Mucosa of rectum (tissue), 2 donors: ENCODE results near the gene KIF18B.

Experiments
- H3K27ac ChIP-seq, 2 donors: one replicate each; pipeline ENCODE4 v1.7.0; 2013; ENCODE audit warnings: inconsistent platforms in 2 of 2, low read depth in 2 of 2, low read length in 2 of 2
- H3K27me3 ChIP-seq, 2 donors: one replicate each; pipeline ENCODE4 v1.7.0; 2013; ENCODE audit warnings: low read length in 2 of 2; ENCODE audit not compliant: control insufficient read depth in 2 of 2, insufficient read depth in 2 of 2
- H3K36me3 ChIP-seq, 2 donors: one replicate each; pipeline ENCODE4 v1.7.0; 2013; ENCODE audit warnings: low read length in 2 of 2; ENCODE audit not compliant: control insufficient read depth in 2 of 2, insufficient read depth in 2 of 2
- H3K4me1 ChIP-seq, 2 donors: one replicate each; pipeline ENCODE4 v1.7.0; 2013; ENCODE audit warnings: low read length in 2 of 2, mild to moderate bottlenecking in 1 of 2; ENCODE audit not compliant: control insufficient read depth in 2 of 2, insufficient read depth in 2 of 2
- H3K4me3 ChIP-seq, 2 donors: one replicate each; pipeline ENCODE4 v1.7.0; 2013; ENCODE audit warnings: low read length in 2 of 2
- H3K9ac ChIP-seq, 2 donors: one replicate each; pipeline ENCODE4 v1.7.0; 2013; ENCODE audit warnings: low read length in 2 of 2, low read depth in 1 of 2, mild to moderate bottlenecking in 1 of 2
- H3K9me3 ChIP-seq, 2 donors: one replicate each; pipeline ENCODE4 v1.7.0; 2013; ENCODE audit warnings: low read length in 2 of 2; ENCODE audit not compliant: control insufficient read depth in 2 of 2
- donor health status: healthy.
- donor health status: Normal muscosa, but diverticular disease.

Gene KIF18B

DNA sequence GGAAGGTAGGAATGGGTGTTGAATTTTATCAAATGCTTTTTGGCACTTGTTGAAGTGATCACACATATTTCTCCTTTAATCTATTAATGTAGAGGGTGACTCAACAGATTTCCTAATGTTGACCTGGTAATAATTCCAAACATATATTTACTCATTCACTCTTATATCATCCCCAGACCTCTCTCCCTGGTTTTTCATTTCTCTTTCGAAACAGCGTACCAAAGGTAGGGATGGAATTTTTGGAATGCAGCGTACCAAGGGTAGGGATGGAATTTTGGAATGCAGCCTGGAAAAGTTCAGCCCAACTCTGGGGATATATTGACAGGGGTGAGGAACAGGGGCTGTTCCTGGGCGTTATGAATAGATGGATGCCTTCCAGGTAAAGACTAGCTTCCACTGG lies 7.3 kb downstream of the KIF18B start:
- H3K27ac ChIP-seq: no peak overlapping the region
- H3K9ac ChIP-seq: no peak overlapping the region
- H3K9me3 ChIP-seq: no peaks in the 10 kb centered on the region
- H3K4me1 ChIP-seq: no peaks in the 10 kb centered on the region
- H3K36me3 ChIP-seq: no peaks in the 10 kb centered on the region
- H3K4me3 ChIP-seq: no peak overlapping the region
- no peaks in the 10 kb centered on the region for H3K27me3 ChIP-seq

DNA sequence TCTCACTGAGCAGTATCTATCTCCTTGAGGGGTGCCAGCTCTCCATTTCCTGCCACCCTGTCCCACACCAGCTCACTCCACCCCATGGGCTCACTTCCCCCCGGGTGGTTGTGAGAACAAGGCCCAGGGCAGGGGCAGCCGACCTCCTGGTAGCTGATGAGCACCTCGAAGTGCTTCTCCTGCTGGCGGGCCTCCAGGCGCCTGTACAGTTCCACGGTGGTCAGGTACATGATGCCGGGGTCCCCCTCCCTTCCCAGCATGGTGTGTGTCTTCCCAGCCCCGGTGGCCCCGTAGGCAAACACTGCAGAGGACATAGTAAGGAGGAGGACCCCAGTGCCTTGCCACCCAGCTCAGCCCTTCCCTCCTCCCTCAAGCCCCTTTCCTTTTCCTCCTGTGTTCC lies 12.5 kb downstream of the KIF18B start:
- Histone ChIP-seq H3K9me3 (no peaks in the 10 kb centered on the region), H3K36me3 (no peaks in the 10 kb centered on the region), H3K9ac (no peak overlapping the region), H3K27me3 (no peaks in the 10 kb centered on the region), H3K27ac (no peak overlapping the region), H3K4me3 (no peak overlapping the region), H3K4me1 (no peaks in the 10 kb centered on the region)

DNA sequence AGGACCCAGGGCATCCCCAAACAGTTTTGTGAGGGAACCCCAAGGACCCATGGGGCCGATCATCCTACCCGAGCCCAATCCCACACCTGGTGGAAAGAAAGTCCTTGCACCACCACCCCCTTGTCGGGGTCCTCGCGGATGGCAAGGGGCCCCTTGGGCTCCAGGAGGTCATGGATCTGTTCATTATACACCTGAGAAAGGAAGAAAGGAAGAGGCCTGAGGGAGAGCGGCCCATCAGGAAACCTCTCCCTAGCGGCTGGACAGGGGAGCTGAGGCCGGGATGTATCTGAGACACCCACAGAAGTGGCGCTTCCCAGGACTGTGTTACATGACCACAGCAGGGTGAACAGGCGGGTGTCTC lies 12.8 kb downstream of the KIF18B start:
- no peak overlapping the region for H3K4me3 ChIP-seq
- H3K27ac ChIP-seq: no peak overlapping the region
- no peaks in the 10 kb centered on the region for H3K4me1 ChIP-seq
- H3K27me3 ChIP-seq: no peaks in the 10 kb centered on the region
- no peaks in the 10 kb centered on the region for H3K36me3 ChIP-seq
- H3K9me3 ChIP-seq: no peaks in the 10 kb centered on the region
- H3K9ac ChIP-seq: no peak overlapping the region

DNA sequence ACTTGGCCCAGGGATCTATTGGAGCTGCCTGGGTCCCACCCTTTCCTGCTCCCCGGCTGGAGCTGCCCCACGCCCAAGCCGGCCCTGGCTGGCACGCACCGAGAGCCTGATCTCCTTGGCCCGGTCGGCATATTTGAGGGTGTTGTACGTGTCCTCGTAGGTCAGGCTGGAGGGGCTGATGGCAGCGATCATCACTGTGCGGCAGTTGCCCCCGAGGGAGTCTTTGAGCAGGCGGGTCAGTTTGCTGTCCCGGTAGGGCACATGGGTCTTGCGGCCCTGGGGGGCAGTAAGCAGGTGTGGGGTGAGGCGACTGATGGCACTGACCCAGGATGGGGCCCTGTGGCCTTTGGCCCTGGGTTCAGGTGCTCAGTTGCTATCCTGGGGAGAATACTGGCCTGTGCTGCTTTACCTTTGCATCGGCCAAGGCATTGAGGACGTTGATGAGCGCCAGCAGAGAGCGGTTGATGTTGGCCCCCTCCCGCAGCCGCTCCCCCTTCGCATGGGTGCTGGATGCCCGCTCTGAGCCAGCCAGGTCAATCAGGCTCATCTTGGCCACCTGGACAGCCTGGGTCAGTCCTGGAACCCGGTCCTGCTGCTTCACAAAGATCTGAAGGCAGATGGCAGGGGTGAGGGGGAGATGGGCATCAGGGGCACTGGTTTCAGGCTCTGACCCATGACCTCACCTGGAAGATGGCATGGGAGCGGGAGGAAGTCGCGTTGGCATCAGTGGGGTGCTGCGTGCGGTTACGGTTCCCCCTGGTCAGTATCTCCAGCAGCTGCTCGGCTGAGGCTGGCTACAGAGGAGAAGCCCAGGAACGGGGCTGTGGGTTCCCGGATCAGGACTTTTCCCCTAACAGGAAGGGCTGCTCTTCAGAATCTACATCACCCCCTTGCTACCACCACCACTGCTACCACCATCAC lies 13.5 kb downstream of the KIF18B start:
- Histone ChIP-seq H3K9ac (no peak overlapping the region), H3K9me3 (no peaks in the 10 kb centered on the region), H3K27me3 (no peaks in the 10 kb centered on the region), H3K27ac (no peak overlapping the region), H3K36me3 (peaks cover 0 to 1% of the 10 kb centered on the region in 2 donors), H3K4me1 (no peaks in the 10 kb centered on the region), H3K4me3 (no peak overlapping the region)

DNA sequence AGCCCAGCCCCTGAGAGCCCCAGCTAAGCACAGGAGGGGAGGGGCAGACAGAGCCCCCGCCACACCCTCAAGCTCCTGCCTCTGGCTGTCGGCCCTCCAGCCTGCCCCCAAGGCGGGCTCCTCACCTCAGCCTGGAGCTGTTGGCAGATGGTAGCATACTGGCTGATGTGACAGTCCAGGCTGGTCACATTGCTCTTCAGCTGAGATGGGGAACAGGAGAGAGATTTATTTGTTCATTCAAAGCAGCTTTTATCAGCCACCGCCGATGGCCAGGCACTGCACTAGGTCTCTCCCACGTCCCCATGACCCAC lies 14.8 kb downstream of the KIF18B start:
- H3K27ac ChIP-seq: no peak overlapping the region
- no peak overlapping the region for H3K9ac ChIP-seq
- no peaks in the 10 kb centered on the region for H3K27me3 ChIP-seq
- H3K36me3 ChIP-seq: peaks cover 0 to 3% of the 10 kb centered on the region in 2 donors
- H3K4me1 ChIP-seq: no peaks in the 10 kb centered on the region
- H3K4me3 ChIP-seq: no peak overlapping the region
- no peaks in the 10 kb centered on the region for H3K9me3 ChIP-seq

DNA sequence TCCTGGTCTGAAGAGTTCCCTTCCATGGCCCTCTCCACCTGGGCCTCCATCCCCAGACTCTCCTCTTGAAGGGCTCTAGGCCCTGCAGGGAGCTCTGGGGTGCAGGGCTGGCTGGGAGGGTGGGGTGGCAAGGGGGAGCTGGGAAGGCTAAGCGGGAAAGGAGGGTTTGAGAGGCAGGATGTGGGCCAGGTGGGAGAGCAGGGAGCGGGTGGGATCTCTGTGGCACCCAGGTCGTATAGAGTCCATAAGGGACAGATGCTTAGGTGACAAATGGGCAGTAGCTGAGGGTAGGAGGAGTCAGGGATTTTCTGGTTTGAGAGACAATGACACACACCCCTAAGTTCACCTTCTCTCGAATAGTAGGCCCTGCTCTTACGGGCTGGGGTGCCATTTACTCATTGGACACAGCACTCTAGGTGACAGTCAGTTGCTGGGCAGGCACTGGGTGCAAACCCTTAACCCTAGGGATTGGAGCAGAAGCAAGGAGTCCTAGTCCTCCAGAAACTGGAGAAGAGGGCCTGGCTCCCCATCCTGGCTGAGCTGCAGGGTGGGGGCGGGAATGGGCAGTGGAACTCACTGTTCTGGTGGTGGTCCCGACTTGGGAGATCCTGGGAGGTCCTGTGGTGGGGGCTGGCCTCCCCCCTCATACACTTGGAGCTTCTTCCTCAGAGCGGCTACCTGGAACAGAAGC lies 15.3 kb downstream of the KIF18B start:
- Histone ChIP-seq H3K4me3 (no peak overlapping the region), H3K27me3 (no peaks in the 10 kb centered on the region), H3K9me3 (no peaks in the 10 kb centered on the region), H3K27ac (no peak overlapping the region), H3K36me3 (peaks cover 0 to 3% of the 10 kb centered on the region in 2 donors), H3K4me1 (no peaks in the 10 kb centered on the region), H3K9ac (no peak overlapping the region)

DNA sequence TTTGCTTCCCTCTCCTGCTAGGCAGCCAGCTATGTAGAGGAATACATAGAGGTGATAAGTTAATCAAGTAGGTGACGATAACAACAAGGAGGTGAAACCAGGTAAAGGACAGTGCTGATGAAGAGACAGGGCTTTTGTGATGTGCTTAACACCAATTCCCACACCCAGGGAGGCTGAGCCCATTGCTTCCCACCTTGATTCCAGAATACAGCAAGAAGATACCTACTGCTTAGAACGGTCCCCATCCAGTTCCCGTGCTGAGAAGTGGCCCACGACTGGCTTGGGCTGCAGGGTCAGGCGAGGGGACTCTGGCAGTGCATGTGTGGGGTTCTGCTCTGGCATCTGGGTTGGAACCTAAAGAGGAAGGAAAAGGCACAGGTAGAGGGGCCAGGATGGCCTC lies 16.2 kb downstream of the KIF18B start:
- no peaks in the 10 kb centered on the region for H3K9me3 ChIP-seq
- peaks cover 0 to 3% of the 10 kb centered on the region in 2 donors for H3K36me3 ChIP-seq
- no peak overlapping the region for H3K27ac ChIP-seq
- no peak overlapping the region for H3K4me3 ChIP-seq
- H3K9ac ChIP-seq: no peak overlapping the region
- no peaks in the 10 kb centered on the region for H3K27me3 ChIP-seq
- H3K4me1 ChIP-seq: no peaks in the 10 kb centered on the region

DNA sequence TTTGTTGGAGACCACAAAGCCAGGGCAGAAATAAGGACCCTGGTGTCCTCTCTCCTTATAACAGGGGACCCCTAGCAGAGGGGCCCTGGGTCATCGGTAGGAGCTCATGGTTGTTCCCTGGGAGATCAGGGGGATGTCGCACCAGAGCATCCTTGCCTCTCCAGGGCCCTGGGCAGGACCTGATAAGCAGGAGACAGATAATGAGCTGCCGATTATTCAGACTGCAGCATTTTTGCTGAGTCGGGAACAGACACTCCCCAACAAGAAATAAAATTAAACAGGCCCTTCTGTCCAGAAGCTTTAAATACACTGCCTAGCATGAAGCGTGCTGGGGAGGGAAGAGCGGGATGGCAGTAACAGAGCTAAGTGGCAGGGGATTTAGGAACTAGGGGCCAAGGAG lies 16.9 kb downstream of the KIF18B start:
- Histone ChIP-seq H3K27me3 (no peaks in the 10 kb centered on the region), H3K9me3 (no peaks in the 10 kb centered on the region), H3K9ac (no peak overlapping the region), H3K4me3 (no peak overlapping the region), H3K27ac (no peak overlapping the region), H3K4me1 (no peaks in the 10 kb centered on the region), H3K36me3 (peaks cover 0 to 3% of the 10 kb centered on the region in 2 donors)

DNA sequence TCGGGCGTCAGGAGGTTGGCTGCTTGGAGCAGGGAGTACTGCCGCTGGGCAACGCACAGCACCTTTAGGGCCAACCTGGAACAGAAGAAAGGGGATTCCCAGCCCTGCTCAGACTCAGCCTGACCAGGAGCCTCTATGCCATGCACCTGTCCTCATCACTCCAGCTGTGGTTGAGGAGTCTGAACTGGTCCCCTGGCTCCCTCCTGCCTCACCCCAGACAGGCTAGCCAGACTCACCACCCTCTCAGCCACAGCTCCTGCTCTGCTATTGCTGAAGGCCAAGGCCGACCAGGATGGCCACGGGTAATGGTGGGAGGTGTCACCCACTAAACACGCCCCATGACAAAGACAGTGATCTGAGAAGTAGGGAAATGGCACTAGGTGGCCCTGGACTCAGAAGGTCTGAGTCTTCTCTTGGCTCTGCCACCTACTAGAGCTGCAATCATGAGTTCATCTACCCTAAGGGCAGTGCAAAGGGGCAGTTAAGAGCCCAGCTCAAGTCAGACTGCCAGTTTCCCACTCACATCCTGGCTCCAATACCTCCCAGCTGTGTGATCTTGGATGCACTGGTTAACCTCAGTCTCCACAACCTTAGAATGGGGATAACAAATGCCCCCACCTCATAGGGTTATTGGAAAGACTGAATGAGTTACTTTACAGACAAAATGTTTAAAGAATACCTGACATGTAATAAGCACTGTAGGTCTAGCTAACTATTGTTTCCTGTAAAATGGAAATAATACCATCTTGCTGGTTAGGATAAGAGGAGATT lies 18.4 kb downstream of the KIF18B start:
- peaks cover 0 to 3% of the 10 kb centered on the region in 2 donors for H3K36me3 ChIP-seq
- H3K4me3 ChIP-seq: no peak overlapping the region
- H3K27ac ChIP-seq: no peak overlapping the region
- no peaks in the 10 kb centered on the region for H3K9me3 ChIP-seq
- H3K4me1 ChIP-seq: no peaks in the 10 kb centered on the region
- no peak overlapping the region for H3K9ac ChIP-seq
- no peaks in the 10 kb centered on the region for H3K27me3 ChIP-seq

DNA sequence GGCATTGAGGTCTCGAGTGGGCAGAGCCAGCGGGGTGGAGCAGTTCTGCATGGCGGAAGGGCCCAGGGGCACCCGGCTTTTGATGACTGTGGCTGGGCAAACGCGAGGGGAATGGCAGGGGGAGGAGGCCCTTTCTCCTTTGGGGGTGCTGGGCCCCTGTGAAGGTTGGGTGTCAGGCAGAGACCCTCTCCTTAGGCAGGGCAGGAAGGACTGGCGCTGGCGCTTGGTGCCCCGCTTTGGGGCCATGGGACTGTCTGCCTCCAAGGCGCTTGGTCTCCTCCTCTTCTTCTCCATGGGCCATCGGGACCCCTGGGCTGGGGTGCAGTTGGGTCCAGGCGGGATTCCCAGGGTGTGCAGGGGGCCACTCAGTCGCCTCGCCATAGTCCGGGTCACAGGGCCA lies 19.4 kb downstream of the KIF18B start:
- Histone ChIP-seq H3K27ac (no peak overlapping the region), H3K9me3 (no peaks in the 10 kb centered on the region), H3K4me3 (no peak overlapping the region), H3K36me3 (peaks cover 0 to 3% of the 10 kb centered on the region in 2 donors), H3K27me3 (no peaks in the 10 kb centered on the region), H3K9ac (no peak overlapping the region), H3K4me1 (no peaks in the 10 kb centered on the region)
